Measurements from ENCODE around the gene PDGFB.

PDGFB gene

GRCh38 chr22:39243439-39244135, 1.2 kb downstream of the PDGFB start:
- H3K4me3 ChIP-seq (replicated peaks; ENCODE audit: low read depth, low read length) = peak overlapping the region; percentile 33
- H3K36me3 ChIP-seq (ENCODE audit: control insufficient read depth, insufficient read depth, low read length) = no peaks in the 10 kb centered on the region
- H3K27me3 ChIP-seq (replicated peaks; ENCODE audit: control insufficient read depth, insufficient read depth, low read length) = peaks cover 1% of the 10 kb centered on the region; the same call in 1 of the 2 replicates
- no peak for TF ChIP-seq CTCF (IDR thresholded peaks at IDR 0.05; ENCODE audit: insufficient read depth, low read length, poor library complexity, severe bottlenecking)
- no peak for DNase-seq (ENCODE audit: extremely low read depth, insufficient read length)

- peak overlapping the region; percentile 4 for H3K4me3 ChIP-seq (replicated peaks; ENCODE audit: low read depth, low read length)
- no peak for TF ChIP-seq CTCF (IDR thresholded peaks at IDR 0.05; ENCODE audit: insufficient read depth, low read length, poor library complexity, severe bottlenecking)
- no peaks in the 10 kb centered on the region for H3K36me3 ChIP-seq (ENCODE audit: control insufficient read depth, insufficient read depth, low read length)
- DNase-seq (ENCODE audit: extremely low read depth, insufficient read length) = no peak
- peaks cover 1% of the 10 kb centered on the region; the same call in 1 of the 2 replicates for H3K27me3 ChIP-seq (replicated peaks; ENCODE audit: control insufficient read depth, insufficient read depth, low read length)
These were observed 2.0 kb downstream of the PDGFB start for GRCh38 chr22:39242595-39243438.

GRCh38 chr22:39241794-39242594, 2.8 kb downstream of the PDGFB start:
- DNase-seq (ENCODE audit: extremely low read depth, insufficient read length) = no peak
- H3K27me3 ChIP-seq (replicated peaks; ENCODE audit: control insufficient read depth, insufficient read depth, low read length) = peaks cover 1% of the 10 kb centered on the region; the same call in 1 of the 2 replicates
- no peak for TF ChIP-seq CTCF (IDR thresholded peaks at IDR 0.05; ENCODE audit: insufficient read depth, low read length, poor library complexity, severe bottlenecking)
- H3K4me3 ChIP-seq (replicated peaks; ENCODE audit: low read depth, low read length) = peak overlapping the region; percentile 8; the same call in 1 of the 2 replicates
- H3K36me3 ChIP-seq (ENCODE audit: control insufficient read depth, insufficient read depth, low read length) = no peaks in the 10 kb centered on the region

DNA sequence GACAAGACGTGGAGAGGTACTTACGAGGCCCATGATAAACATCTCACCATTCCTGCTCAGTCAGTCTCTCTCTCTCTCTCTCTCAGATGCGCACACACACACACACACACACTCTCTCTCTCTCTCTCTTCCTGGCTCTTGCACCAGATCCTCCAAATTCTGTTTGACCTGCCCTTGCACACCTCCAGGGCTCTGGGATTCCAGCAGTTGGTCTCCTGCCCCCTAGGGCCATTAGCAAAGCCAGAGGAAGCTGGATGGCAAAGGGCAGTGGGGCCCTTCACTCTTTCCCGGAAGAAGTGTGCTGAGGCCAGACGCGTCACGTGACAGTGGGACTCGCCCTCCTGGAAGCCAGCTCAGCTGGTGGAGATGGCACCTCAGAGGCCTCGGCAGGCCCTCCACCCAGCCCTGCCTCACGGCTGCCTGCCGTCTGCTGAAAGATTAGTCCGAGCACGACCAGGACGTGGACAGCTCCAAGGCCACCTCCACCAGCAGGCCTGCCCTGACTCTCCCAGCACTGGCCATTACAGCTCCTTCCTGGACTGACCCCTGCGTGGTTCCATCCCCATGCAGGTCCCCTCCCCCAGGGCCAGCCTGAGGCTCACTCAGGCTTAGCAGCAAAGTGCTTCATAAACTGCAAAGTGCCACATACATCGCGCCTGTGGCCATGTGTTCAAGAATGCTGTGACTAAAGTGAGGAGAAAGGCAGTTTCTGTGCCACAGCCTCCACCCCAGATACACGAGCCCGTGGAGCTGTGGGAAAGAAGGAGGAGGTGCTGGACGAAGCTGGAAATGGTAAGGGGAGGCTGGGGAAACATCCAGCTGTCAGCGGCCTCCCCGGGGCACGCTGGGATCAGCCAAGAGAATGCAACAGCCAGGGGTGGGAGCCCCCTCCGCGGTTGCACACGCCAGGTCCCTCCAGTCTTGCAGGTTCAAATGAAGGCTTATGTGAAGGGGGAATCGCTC, 3.7 kb downstream of the PDGFB start:
- no peaks in the 10 kb centered on the region for H3K36me3 ChIP-seq (ENCODE audit: control insufficient read depth, insufficient read depth, low read length)
- no peak for DNase-seq (ENCODE audit: extremely low read depth, insufficient read length)
- TF ChIP-seq CTCF (IDR thresholded peaks at IDR 0.05; ENCODE audit: insufficient read depth, low read length, poor library complexity, severe bottlenecking) = no peak
- peaks cover 1% of the 10 kb centered on the region; the same call in 1 of the 2 replicates for H3K27me3 ChIP-seq (replicated peaks; ENCODE audit: control insufficient read depth, insufficient read depth, low read length)
- no peak overlapping the region; the same call in 1 of the 2 replicates for H3K4me3 ChIP-seq (replicated peaks; ENCODE audit: low read depth, low read length)
